GM12878 (cell line): ENCODE results near the gene MED13. TPM values are rescaled to one million over a fixed set of nuclear protein-coding genes. Genes with fewer than 3 reads are reported as not detected.

Experiments used
- ATAC-seq: fragments of 200-7000 bp; cut with Tn5 transposase; 3 replicates; pipeline ENCODE4 v1.9.1; 2020; ENCODE audit warnings: mild to moderate bottlenecking, moderate library complexity
- BruUV-seq: library from RNA; stranded (reverse); fragments of 400-500 nt; replicated peaks from 2 replicates; lab custom pipeline; 2021; lab: Mats Ljungman, UMichigan
- CTCF ChIA-PET: fragments of 300-600 bp; sonication (Branson Sonifier 250); formaldehyde crosslinking; extraction: SDS; loops from one replicate; lab custom pipeline; 2021; ENCODE audit warnings: inconsistent platforms; lab: Yijun Ruan, JAX
- POLR2A ChIA-PET: fragments of 350-600 bp; formaldehyde crosslinking; extraction: SDS; loops from one replicate; lab custom pipeline; 2021; ENCODE audit warnings: inconsistent platforms; lab: Charles Lee
- RAD21 ChIA-PET: fragments of 300-600 bp; sonication (Branson Sonifier 250); formaldehyde crosslinking; loops from one replicate; lab custom pipeline; 2023; ENCODE audit warnings: antibody characterized with exemption; ENCODE audit not compliant: unreplicated experiment; lab: Charles Lee
- SMC1A ChIA-PET: fragments of 300-600 bp; sonication (Branson Sonifier 250); formaldehyde crosslinking; loops from one replicate; lab custom pipeline; 2023; ENCODE audit not compliant: unreplicated experiment, uncharacterized antibody; lab: Charles Lee
- DNase-seq: peaks from one replicate; pipeline ENCODE4 v3.0.0-alpha.2; 2011; ENCODE audit warnings: low read depth, low spot score
- FAIRE-seq: peaks from 3 replicates; lab custom pipeline; 2011; peaks lifted over from hg19 to GRCh38; lab: Jason Lieb, UNC
- H2AFZ ChIP-seq: 2 replicates; pipeline ENCODE4 v1.6.0; 2011; ENCODE audit warnings: low read depth, low read length, control low read depth; ENCODE audit not compliant: control insufficient read depth
- H3K27ac ChIP-seq: 2 replicates; pipeline ENCODE4 v1.5.1; 2011; ENCODE audit warnings: control low read depth; ENCODE audit not compliant: control insufficient read depth, insufficient read depth
- H3K27me3 ChIP-seq, 2 experiments: replicated peaks in 1 of 2; 2 replicates each; pipeline versions ENCODE4 v1.6.0 to v1.6.1; 2011; ENCODE audit warnings: low read length in 1 of 2; ENCODE audit not compliant: control insufficient read depth in 2 of 2, insufficient read depth in 2 of 2
- H3K36me3 ChIP-seq, 2 experiments: 2 replicates each; pipeline ENCODE4 v1.5.1; 2011; ENCODE audit warnings: low read length in 1 of 2; ENCODE audit not compliant: control insufficient read depth in 2 of 2, insufficient read depth in 2 of 2
- H3K4me1 ChIP-seq: 2 replicates; pipeline ENCODE4 v1.6.1; 2011; ENCODE audit warnings: mild to moderate bottlenecking, low read length, moderate library complexity, mixed read lengths; ENCODE audit not compliant: control insufficient read depth, insufficient read depth
- H3K4me2 ChIP-seq: 2 replicates; pipeline ENCODE4 v1.6.0; 2011; ENCODE audit warnings: control low read depth; ENCODE audit not compliant: control insufficient read depth, insufficient read depth
- H3K4me3 ChIP-seq: fragments of 200-600 bp; sonication (generic); 2 replicates; pipeline ENCODE4 v1.5.1; 2016
- H3K79me2 ChIP-seq: 2 replicates; pipeline ENCODE4 v1.6.0; 2011; ENCODE audit warnings: low read length; ENCODE audit not compliant: control insufficient read depth, insufficient read depth
- H3K9ac ChIP-seq: 2 replicates; pipeline ENCODE4 v1.8.0; 2011; ENCODE audit warnings: low read length, control low read depth, mixed read lengths; ENCODE audit not compliant: control insufficient read depth, insufficient read depth
- H3K9me3 ChIP-seq: replicated peaks from 3 replicates; pipeline ENCODE4 v1.5.1; 2011; ENCODE audit warnings: mild to moderate bottlenecking, low read length; ENCODE audit not compliant: control insufficient read depth, insufficient read depth
- H4K20me1 ChIP-seq: 2 replicates; pipeline ENCODE4 v1.6.0; 2011; ENCODE audit not compliant: control insufficient read depth, insufficient read depth
- ATF3 ChIP-seq: IDR thresholded peaks from 2 replicates; pipeline ENCODE4 v1.6.1; 2011; ENCODE audit warnings: low read depth, mild to moderate bottlenecking, low read length, moderate library complexity, borderline replicate concordance; ENCODE audit errors: extremely low read depth
- CBFB ChIP-seq: IDR thresholded peaks from 2 replicates; pipeline ENCODE4 v1.6.1; 2016; ENCODE audit warnings: antibody characterized with exemption, low read depth
- CHD4 ChIP-seq: fragments of 200-600 bp; sonication (generic); IDR thresholded peaks from 2 replicates; pipeline ENCODE4 v1.6.1; 2016; ENCODE audit warnings: mild to moderate bottlenecking
- CREM ChIP-seq: IDR thresholded peaks from 2 replicates; pipeline ENCODE4 v1.6.1; 2014; ENCODE audit warnings: antibody characterized with exemption, low read depth
- HDAC2 ChIP-seq: fragments of 200-600 bp; sonication (generic); IDR thresholded peaks from 2 replicates; pipeline ENCODE4 v1.6.1; 2017
- LARP7 ChIP-seq: fragments of 450-650 bp; IDR thresholded peaks from 2 replicates; pipeline ENCODE4 v1.6.1; 2017; ENCODE audit warnings: mild to moderate bottlenecking
- MXI1 ChIP-seq: fragments of 150-350 bp; IDR thresholded peaks from 2 replicates; pipeline ENCODE4 v1.6.1; 2011; ENCODE audit warnings: low read depth, mild to moderate bottlenecking, inconsistent platforms, low read length, improper control_type of control experiment
- NBN ChIP-seq: fragments of 450-650 bp; IDR thresholded peaks from 2 replicates; pipeline ENCODE4 v1.6.1; 2016
- NFYB ChIP-seq: IDR thresholded peaks from 2 replicates; pipeline ENCODE4 v1.6.1; 2011; ENCODE audit warnings: low read depth, mild to moderate bottlenecking, low read length, improper control_type of control experiment, moderate library complexity; ENCODE audit not compliant: insufficient read depth
- NRF1 ChIP-seq: conservative IDR thresholded peaks from 2 replicates; pipeline ENCODE4 v1.6.1; 2011; ENCODE audit warnings: mild to moderate bottlenecking, low read depth, low read length, improper control_type of control experiment
- SUZ12 ChIP-seq: fragments of 200-600 bp; sonication (generic); IDR thresholded peaks from one replicate; pipeline ENCODE4 v1.6.1; 2018; ENCODE audit warnings: antibody characterized with exemption, mild to moderate bottlenecking; ENCODE audit not compliant: unreplicated experiment
- ZZZ3 ChIP-seq: IDR thresholded peaks from 2 replicates; pipeline ENCODE4 v1.6.1; 2011; ENCODE audit warnings: low read depth; ENCODE audit not compliant: control insufficient read depth, insufficient read length
- WGBS: methylation state at CpG from one replicate; pipeline ENCODE4 v1.1.6; 2016; ENCODE audit warnings: low lambda C conversion rate; ENCODE audit not compliant: insufficient replicate concordance, insufficient coverage; ENCODE audit errors: missing lambda C conversion rate; 5-methylcytosine and 5-hydroxymethylcytosine counted together
- in situ Hi-C: fragments of 300-500 bp; cut with MboI; formaldehyde crosslinking; loops from 9 replicates; pipeline ENCODE4 v1.14.3; 2018; ENCODE audit warnings: mixed read lengths
- intact Hi-C: fragments of 100-400 bp; cut with micrococcal nuclease; formaldehyde crosslinking; loops from one replicate; pipeline ENCODE4 v1.14.2; 2022; ENCODE audit not compliant: unreplicated experiment
- polyA plus RNA-seq, 11 experiments: library from polyadenylated mRNA; depleted of rRNA in 4 of 11; unstranded in 6 of 11; stranded (reverse) in 5 of 11; fragments of >200 nt; fragmentation: Nextera tagmentation in 4 of 11; fragmentation: Illumina TruSeq in 1 of 11; extraction: Ambion mirVana in 4 of 11; extraction: Trizol in 1 of 11; gene quantifications; 1 replicate in 1 of 11; 2 replicates in 10 of 11; pipeline versions ENCODE4 v1.2.1 to v1.2.3, GENCODE V29; 2011 to 2016; ENCODE audit warnings: inconsistent platforms in 2 of 11, missing spikeins in 2 of 11, low read depth in 1 of 11
- total RNA-seq, 4 experiments: library from RNA; depleted of rRNA in 3 of 4; stranded (reverse); fragments of >200 nt in 3 of 4; fragmentation: Illumina TruSeq in 1 of 4; extraction: Trizol in 1 of 4; gene quantifications; 2 replicates each; pipeline versions ENCODE4 v1.2.1 to v1.2.3, GENCODE V29; 2013 to 2021
- TF ChIP-seq, protein P1 (sequence below): fragments of 450-650 bp; formaldehyde crosslinking; IDR thresholded peaks from 2 replicates; pipeline ENCODE4 v1.4.0; 2020; ENCODE audit warnings: mild to moderate bottlenecking, moderate library complexity
- TF ChIP-seq, protein P2 (sequence below): fragments of 450-650 bp; IDR thresholded peaks from 2 replicates; pipeline ENCODE4 v1.6.1; 2016; ENCODE audit warnings: mild to moderate bottlenecking, moderate library complexity, borderline replicate concordance

The MED13 gene
- total and polyA plus RNA-seq, 10 of the 15 experiments (the other 5 are each of a cell fraction or from before 2014, with no cell fraction given) = 4.6 to 49.7 (median 21.3) TPM

- DNase-seq (no peak), ATAC-seq (no peak), FAIRE-seq (no peak)
- CTCF ChIA-PET = interaction anchor here (0.6 to 3.6 kb wide), 4 partner anchors 11 to 150 kb away, joined by 3 to 16 read pairs (median 9); no protein-coding TSS in a partner anchor
- H3K4me3 ChIP-seq = no peak overlapping the region
- peaks cover 29% of the 10 kb centered on the region for H3K4me1 ChIP-seq
- no peak for TF ChIP-seq CHD4
- TF ChIP-seq SUZ12 = no peak
- no peak for TF ChIP-seq HDAC2
- TF ChIP-seq, protein P1, sequence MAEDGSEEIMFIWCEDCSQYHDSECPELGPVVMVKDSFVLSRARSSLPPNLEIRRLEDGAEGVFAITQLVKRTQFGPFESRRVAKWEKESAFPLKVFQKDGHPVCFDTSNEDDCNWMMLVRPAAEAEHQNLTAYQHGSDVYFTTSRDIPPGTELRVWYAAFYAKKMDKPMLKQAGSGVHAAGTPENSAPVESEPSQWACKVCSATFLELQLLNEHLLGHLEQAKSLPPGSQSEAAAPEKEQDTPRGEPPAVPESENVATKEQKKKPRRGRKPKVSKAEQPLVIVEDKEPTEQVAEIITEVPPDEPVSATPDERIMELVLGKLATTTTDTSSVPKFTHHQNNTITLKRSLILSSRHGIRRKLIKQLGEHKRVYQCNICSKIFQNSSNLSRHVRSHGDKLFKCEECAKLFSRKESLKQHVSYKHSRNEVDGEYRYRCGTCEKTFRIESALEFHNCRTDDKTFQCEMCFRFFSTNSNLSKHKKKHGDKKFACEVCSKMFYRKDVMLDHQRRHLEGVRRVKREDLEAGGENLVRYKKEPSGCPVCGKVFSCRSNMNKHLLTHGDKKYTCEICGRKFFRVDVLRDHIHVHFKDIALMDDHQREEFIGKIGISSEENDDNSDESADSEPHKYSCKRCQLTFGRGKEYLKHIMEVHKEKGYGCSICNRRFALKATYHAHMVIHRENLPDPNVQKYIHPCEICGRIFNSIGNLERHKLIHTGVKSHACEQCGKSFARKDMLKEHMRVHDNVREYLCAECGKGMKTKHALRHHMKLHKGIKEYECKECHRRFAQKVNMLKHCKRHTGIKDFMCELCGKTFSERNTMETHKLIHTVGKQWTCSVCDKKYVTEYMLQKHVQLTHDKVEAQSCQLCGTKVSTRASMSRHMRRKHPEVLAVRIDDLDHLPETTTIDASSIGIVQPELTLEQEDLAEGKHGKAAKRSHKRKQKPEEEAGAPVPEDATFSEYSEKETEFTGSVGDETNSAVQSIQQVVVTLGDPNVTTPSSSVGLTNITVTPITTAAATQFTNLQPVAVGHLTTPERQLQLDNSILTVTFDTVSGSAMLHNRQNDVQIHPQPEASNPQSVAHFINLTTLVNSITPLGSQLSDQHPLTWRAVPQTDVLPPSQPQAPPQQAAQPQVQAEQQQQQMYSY (CRISPR knock-in tag) = no peak
- TF ChIP-seq NRF1 = no peak
- TF ChIP-seq ATF3 = no peak
- TF ChIP-seq ZZZ3 = no peak
- TF ChIP-seq NBN = no peak
- no peak for TF ChIP-seq CREM
- no peak for TF ChIP-seq LARP7
- TF ChIP-seq MXI1 = no peak
- no peak for TF ChIP-seq CBFB
- no peak for TF ChIP-seq NFYB
- TF ChIP-seq, protein P2, sequence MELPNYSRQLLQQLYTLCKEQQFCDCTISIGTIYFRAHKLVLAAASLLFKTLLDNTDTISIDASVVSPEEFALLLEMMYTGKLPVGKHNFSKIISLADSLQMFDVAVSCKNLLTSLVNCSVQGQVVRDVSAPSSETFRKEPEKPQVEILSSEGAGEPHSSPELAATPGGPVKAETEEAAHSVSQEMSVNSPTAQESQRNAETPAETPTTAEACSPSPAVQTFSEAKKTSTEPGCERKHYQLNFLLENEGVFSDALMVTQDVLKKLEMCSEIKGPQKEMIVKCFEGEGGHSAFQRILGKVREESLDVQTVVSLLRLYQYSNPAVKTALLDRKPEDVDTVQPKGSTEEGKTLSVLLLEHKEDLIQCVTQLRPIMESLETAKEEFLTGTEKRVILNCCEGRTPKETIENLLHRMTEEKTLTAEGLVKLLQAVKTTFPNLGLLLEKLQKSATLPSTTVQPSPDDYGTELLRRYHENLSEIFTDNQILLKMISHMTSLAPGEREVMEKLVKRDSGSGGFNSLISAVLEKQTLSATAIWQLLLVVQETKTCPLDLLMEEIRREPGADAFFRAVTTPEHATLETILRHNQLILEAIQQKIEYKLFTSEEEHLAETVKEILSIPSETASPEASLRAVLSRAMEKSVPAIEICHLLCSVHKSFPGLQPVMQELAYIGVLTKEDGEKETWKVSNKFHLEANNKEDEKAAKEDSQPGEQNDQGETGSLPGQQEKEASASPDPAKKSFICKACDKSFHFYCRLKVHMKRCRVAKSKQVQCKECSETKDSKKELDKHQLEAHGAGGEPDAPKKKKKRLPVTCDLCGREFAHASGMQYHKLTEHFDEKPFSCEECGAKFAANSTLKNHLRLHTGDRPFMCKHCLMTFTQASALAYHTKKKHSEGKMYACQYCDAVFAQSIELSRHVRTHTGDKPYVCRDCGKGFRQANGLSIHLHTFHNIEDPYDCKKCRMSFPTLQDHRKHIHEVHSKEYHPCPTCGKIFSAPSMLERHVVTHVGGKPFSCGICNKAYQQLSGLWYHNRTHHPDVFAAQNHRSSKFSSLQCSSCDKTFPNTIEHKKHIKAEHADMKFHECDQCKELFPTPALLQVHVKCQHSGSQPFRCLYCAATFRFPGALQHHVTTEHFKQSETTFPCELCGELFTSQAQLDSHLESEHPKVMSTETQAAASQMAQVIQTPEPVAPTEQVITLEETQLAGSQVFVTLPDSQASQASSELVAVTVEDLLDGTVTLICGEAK = no peak
- no peaks in the 10 kb centered on the region for H3K79me2 ChIP-seq
- no peak overlapping the region for H3K27ac ChIP-seq
- BruUV-seq = no TSS peak
- H3K27me3 ChIP-seq = no peaks in the 10 kb centered on the region
- no peak overlapping the region for H3K9ac ChIP-seq
- H4K20me1 ChIP-seq = no peaks in the 10 kb centered on the region
- in situ Hi-C loops (no loop called here), intact Hi-C loops (no loop called here)
- RAD21 ChIA-PET = interaction anchor here (1.4 to 12.4 kb wide), 2 partner anchors 22 to 24 kb away, joined by 5 to 134 read pairs; no protein-coding TSS in a partner anchor
- no peaks in the 10 kb centered on the region for H3K9me3 ChIP-seq
- POLR2A ChIA-PET = interaction anchor here (0.9 kb wide), 1 partner anchor 10 kb away, joined by 3 read pairs; no protein-coding TSS in a partner anchor
- no peak overlapping the region for H2AFZ ChIP-seq
- 81% methylated on average over 3 of the region's 3 CpGs for WGBS
- SMC1A ChIA-PET = no interaction called here
- no peaks in the 10 kb centered on the region for H3K36me3 ChIP-seq
- H3K4me2 ChIP-seq = no peak overlapping the region
These were observed 24.3 kb upstream of the MED13 start for GRCh38 chr17:62089334-62089733.
